Activated CD4-positive, CD25-positive, alpha-beta regulatory T cell (primary cell): ENCODE results near the gene TXNDC2.
"Not testable (repeated sequence)": the region's sequence is repeated elsewhere in the genome, so short reads cannot be mapped to it uniquely, and the experiment has no call there.

Source experiments
- DNase-seq, 4 experiments: peaks; one replicate each; lab custom pipeline; 2025; lab: John Stamatoyannopoulos, UW

The TXNDC2 gene

GRCh38 chr18:9884532-9885140, 1.1 kb upstream of the TXNDC2 start:
- DNase-seq = no peak

GRCh38 chr18:9886005-9886348, 204 bp downstream of the TXNDC2 start:
- no peak for DNase-seq

GRCh38 chr18:9887992-9888391, 2.2 kb downstream of the TXNDC2 start:
- DNase-seq = no peak

GRCh38 chr18:9890196-9890595, 4.4 kb downstream of the TXNDC2 start:
- DNase-seq = no peak

GRCh38 chr18:9890957-9891356, 5.2 kb downstream of the TXNDC2 start:
- no peak for DNase-seq

- not testable (repeated sequence) for DNase-seq
Measured at GRCh38 chr18:9891515-9891914, 5.7 kb downstream of the TXNDC2 start.

- DNase-seq = no peak
Measured at GRCh38 chr18:9894454-9895068, 8.8 kb downstream of the TXNDC2 start.

GRCh38 chr18:9897129-9897528, 11.4 kb downstream of the TXNDC2 start:
- DNase-seq = no peak

GRCh38 chr18:9897787-9898291, 12.1 kb downstream of the TXNDC2 start:
- DNase-seq = not testable (repeated sequence)

- no peak for DNase-seq
Measured at GRCh38 chr18:9898792-9899549, 13.2 kb downstream of the TXNDC2 start.

GRCh38 chr18:9899550-9899930, 13.8 kb downstream of the TXNDC2 start:
- DNase-seq = not testable (repeated sequence)

GRCh38 chr18:9900699-9901098, 14.9 kb downstream of the TXNDC2 start:
- no peak for DNase-seq

GRCh38 chr18:9901377-9901776, 15.6 kb downstream of the TXNDC2 start:
- DNase-seq = no peak

- not testable (repeated sequence) for DNase-seq
Measured at GRCh38 chr18:9902264-9902663, 16.5 kb downstream of the TXNDC2 start.

- no peak for DNase-seq
Measured at GRCh38 chr18:9902832-9903231, 17.1 kb downstream of the TXNDC2 start.

GRCh38 chr18:9905401-9905922, 19.7 kb downstream of the TXNDC2 start:
- no peak for DNase-seq

GRCh38 chr18:9906481-9906880, 20.7 kb downstream of the TXNDC2 start:
- DNase-seq = no peak

GRCh38 chr18:9907867-9908266, 22.1 kb downstream of the TXNDC2 start:
- DNase-seq = no peak

GRCh38 chr18:9910071-9910470, 24.3 kb downstream of the TXNDC2 start:
- no peak for DNase-seq

- DNase-seq = no peak
Measured at GRCh38 chr18:9910661-9911060, 24.9 kb downstream of the TXNDC2 start.

GRCh38 chr18:9911226-9911625, 25.5 kb downstream of the TXNDC2 start:
- DNase-seq = no peak

- DNase-seq = not testable (repeated sequence)
Measured at GRCh38 chr18:9912285-9912684, 26.5 kb downstream of the TXNDC2 start.

- no peak for DNase-seq
Measured at GRCh38 chr18:9913151-9913525, 27.4 kb downstream of the TXNDC2 start.
